Measurements from ENCODE around the gene LECT2.

The LECT2 gene

DNA sequence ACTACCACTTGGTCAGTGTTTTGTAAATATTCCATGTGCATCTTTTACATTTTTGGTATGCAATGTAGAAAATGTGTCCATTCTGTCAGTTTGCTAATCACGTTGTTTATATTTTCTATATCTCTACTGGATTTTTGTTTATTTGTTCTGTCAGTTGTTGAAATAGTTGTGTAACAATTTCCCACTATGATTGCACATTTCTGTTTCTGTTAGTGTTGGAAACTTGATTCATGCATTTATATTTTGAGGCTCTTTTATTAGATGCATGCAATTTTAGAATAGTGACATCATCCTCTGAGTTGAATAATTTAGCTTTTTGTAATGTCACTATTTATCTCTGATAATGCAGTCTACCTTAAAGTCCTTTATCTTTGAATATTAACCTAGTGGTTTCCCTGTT is 25.8 kb upstream of the LECT2 start:
- Histone ChIP-seq H3K27ac (no peak overlapping the region), H3K4me3 (no peak overlapping the region)

DNA sequence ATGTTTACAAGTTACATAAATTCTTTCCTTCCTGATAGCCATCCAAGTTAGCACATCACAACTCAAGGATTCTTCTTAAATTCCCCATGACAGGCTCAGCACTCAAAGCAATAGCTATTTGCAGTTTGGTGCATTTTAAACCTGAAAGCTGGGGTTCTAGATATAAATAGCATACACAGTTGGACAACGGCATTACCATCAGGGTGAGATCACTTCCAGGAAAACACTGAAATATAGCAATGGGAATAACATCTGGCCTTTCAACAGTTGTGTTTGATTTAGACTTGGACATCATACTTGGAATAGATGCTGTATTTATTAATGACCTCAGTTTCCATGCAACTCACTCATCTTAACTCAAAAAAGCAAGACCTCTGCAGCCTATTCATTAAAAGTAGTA is 24.7 kb upstream of the LECT2 start:
- Histone ChIP-seq H3K27ac (peak overlapping the region in 2 of 21 experiments; percentile 34 to 60), H3K4me3 (no peak overlapping the region)

DNA sequence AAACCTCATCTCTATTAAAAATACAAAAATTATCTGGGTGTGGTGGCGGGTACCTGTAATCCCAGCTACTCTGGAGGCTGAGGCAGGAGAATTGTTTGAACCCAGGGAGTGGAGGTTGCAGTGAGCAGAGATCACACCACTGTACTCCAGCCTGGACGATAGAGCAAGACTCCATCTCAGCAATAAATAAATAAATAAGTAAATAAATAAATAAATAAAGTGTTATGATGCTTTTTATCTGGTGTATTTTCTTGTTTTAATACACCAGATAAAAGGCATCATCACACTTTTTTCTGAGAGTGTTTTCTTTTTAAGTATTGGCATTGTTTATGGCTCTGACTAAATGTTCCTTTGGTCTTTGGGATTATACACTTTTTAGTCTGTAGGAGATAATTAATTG is 24.2 kb upstream of the LECT2 start:
- Histone ChIP-seq H3K27ac (peak overlapping the region in 2 of 21 experiments; percentile 34 to 60), H3K4me3 (no peak overlapping the region)

DNA sequence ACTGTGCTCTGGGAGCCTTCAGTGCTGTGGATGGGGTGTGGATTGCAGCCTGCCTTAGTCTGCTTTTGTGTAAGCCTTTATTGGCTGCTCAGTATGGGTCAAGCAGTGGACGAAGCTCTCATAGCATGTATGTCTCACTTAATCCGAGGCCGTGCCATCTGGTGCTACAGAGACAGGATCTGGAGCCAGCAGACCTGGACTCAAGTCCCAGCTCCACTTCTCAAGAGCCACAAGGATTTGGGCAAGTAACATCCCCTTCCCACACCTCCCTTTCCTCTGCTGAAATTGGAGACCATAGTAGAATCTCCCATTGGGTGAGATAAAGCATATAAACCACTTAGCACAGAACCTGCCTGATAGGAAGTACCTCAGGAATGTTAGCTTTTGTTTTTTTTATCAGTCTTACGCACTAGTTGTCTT is 23.4 kb upstream of the LECT2 start:
- Histone ChIP-seq H3K4me3 (no peak overlapping the region), H3K27ac (peak overlapping the region in 4 of 21 experiments; percentile 28 to 53 (median 38))

DNA sequence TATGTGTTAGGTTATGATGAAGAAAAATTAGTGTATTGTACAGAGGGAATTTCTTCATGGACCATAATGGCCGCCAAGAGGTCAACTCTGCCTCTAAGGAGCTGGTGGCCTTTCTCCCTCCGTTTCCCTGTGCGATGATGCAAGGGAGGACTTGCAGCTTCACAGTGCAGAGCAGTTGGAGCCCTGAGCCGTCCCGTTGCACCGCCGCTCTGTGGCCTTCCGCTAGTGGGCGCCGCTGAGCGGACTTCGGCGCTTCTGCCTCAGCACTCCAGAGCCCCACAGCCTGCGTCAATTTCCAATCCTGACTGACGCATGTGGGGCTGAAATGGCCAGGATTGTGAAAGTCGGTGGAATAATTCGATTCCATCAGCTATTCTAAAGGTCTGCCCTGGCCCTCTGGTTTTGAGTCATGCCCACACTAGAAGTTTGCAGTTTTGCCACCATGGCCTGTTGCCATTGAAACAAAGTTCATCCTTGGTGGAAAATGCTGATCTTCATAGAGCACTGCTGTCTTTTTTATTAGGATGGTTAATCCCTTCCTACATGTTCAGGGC is 22.7 kb upstream of the LECT2 start:
- no peak overlapping the region for H3K4me3 ChIP-seq
- H3K27ac ChIP-seq: peak overlapping the region in 2 of 21 experiments; percentile 28 to 53

DNA sequence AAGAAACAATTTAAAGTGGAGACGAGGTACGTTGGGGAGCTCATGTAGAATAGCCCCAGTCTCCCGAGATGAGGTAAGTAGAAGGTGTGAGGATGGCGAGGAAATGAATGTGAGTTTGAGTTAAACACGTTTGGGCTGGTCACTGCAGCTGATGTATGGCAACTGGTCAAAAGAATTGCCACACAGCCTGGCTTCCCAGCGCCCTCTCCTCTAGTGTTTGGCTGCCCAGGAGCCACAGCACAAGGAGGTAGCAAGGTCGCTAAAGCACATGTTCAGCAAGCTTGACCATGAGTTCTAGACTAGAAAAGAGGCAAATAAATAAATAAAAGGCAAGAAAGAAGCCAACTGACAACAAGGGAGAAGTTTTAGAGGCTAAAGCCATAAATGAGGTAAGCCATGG is 21.4 kb upstream of the LECT2 start:
- H3K27ac ChIP-seq: no peak overlapping the region
- no peak overlapping the region for H3K4me3 ChIP-seq

DNA sequence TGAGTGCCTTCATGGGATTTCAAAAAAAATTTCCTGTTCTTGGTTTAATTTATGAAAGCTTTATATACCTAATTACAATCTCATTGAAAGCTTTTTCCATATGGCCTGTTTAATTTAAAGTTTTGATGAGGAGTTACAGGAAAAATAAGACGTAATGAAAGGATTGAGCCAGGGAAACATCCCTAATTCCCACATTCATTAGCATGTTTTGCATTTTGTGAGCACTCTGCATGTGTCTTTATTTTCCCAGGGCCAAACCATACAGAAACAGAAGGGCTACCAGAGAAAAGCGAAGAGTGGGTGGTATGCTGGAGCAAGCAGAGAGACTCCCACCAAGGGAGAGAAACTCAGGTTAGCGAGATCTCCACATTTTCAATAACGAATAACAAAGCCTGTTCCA is 20.3 kb upstream of the LECT2 start:
- H3K27ac ChIP-seq: no peak overlapping the region
- no peak overlapping the region for H3K4me3 ChIP-seq

DNA sequence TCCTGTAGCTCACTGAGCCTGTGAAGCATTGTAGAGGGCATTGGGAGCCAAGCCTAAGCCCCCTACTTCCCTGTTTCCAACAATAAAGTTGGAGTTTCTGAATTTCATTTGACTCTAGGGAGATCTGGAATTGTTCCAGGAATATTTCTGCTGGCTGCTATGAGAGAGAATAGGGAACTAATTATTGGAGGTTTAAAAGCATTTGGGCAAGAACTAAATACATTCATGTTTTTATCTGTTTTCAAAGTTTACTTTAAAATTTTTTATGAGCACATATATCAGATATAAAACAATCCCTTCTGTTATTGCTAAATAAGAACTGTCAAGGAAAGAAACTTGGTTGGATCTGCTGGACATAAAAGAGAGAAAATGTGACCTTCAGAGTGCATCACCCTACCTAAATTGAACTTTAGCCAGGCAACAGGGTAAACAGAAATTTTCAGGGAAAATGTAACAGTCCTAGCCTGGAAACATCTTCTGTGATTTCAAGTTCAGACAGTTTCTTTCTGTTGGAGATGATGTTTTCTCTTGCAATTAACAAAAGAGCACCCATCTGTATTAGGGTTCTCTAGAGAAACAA is 19.3 kb upstream of the LECT2 start:
- Histone ChIP-seq H3K4me3 (no peak overlapping the region), H3K27ac (peak overlapping the region in 1 of 21 experiments; percentile 28)

DNA sequence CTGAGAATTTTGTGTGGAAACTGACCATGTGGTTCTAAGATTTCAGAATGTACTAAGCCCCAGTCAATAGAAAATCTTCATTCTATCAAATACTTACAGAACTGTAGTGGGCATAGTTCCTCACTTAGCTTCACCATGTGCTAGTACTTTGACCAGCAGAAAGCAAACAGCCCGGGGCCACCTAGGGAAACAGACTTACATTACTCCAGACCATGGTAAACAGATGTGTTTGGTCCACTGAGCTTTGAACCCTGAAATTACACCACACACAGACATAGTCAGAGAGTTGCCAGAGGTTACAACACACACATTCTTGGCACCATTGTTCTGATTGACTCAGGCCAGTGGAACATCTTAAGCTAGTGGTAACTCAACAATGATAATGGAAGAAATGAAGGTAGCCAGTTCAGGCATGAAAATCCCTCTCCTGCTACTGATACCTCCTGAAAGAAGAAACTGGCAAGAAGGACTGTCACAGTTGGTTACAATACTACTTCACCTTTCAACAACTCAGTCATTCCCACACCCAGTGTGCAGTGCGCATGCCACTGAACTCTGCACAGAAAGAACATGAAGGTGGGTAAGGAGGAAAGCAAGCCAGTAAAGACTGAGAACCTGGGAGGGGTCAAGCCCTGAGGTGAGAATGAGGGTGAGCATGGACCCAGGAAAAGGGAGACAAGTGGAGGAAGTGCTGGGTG is 18.7 kb upstream of the LECT2 start:
- peak overlapping the region in 1 of 21 experiments; percentile 28 for H3K27ac ChIP-seq

DNA sequence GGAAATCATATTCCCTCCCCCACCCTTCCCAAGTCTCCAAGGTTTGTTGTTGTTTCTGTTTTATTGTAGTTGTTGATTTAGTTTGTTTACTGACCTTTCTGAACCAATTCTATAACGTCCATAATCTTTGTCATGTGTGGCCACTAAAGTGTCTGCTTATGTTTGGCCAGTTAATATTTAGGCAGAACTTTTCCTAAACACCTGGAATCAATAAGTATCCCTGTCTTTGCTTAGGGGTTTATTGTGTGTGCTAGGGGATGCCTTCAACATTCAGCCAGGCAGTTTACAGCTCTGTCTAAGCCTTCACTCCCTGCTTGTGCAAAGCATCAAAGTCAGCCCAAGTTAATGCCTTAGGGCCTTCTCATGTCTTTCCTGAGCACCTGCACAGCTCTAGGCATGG is 16.9 kb upstream of the LECT2 start:
- Histone ChIP-seq H3K4me3 (no peak overlapping the region), H3K27ac (no peak overlapping the region)

More for the DNA sequence above, 18.7 kb upstream of the LECT2 start:
- no peak overlapping the region for H3K4me3 ChIP-seq

DNA sequence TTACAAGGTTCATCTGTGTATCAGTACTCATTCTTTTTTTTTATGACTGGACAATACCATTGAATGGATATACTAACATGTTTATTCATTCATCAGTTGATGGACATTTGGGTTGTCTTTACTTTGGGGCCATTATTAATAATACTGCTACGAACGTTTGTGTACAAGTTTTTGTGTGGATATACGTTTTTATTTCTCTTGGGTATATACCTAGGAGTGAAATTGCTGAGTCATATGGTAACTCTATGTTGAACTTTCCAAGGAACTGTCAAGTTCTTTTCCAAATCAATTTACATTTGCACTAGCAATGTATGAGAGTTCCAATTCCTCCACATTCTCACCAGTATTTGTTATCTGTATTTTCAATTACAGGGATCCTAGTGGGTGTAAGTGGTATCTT is 12.0 kb upstream of the LECT2 start:
- Histone ChIP-seq H3K4me3 (no peak overlapping the region), H3K27ac (no peak overlapping the region)

DNA sequence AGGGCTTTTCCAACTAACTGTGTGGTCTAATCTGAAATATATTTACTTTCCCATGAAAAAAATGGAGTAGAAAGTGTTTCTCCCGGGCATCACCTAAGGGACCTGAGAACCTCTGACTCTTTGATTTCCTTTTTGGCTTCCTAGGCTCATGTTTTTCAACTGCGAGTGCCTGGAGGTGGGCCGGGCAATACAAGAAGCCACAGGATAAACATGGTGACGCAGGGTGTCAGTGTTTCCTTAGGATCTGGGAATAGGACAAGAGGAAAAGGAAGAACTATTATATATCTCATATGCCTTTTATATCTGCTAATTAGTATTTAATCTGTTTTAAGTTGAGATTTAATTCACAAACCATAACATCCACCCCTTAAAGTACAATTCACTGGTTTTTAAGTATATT is 11.4 kb upstream of the LECT2 start:
- no peak overlapping the region for H3K27ac ChIP-seq
- H3K4me3 ChIP-seq: no peak overlapping the region

DNA sequence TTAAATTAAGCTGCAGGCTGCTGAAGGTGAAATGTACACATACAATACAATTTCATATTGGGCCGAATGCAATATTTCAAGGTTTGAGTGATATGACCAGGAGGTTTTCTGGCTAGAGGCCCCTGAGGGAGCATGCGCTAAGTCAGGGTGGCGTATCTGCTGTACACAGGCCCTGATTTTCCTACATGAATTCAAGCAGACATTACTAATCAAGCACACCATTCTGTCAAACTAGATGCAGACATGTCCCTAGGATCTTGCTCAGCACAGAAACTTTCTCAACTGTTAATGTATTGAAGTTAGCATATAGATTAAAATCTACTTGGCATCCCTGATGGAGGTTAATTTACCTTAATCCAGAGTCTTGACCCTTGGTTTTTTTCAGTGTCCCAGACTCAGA is 10.7 kb upstream of the LECT2 start:
- Histone ChIP-seq H3K27ac (no peak overlapping the region), H3K4me3 (no peak overlapping the region)

DNA sequence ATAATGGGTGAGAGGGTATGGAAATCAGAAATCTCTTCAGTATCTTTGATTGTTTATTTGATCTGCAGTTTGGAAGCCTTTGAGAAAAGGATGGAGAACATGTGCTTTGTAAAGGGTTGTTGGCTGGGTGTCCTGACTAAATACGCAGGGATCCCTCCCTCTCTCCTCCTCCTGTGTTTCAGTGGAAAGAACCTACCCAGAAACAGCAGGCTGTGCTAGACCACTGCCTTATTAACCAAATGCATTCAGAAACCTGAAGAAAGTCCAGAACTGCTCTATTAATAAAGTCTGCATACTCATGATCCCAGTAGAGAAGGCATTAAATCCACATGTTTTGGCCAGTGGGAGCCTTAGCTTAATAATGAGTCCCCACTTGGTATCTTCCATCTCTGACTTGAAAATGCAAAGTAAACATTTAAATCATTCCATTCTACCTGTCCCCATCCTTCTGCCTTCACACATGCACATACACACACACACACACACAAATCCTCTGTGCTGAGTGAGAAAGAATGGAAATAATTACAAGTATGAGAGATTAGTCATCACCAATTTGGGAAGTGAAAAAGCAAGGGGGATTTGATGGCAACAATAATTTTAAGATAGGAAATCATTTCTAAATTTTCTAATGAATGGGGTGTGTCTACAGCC is 10.0 kb upstream of the LECT2 start:
- Histone ChIP-seq H3K27ac (no peak overlapping the region), H3K4me3 (no peak overlapping the region)

DNA sequence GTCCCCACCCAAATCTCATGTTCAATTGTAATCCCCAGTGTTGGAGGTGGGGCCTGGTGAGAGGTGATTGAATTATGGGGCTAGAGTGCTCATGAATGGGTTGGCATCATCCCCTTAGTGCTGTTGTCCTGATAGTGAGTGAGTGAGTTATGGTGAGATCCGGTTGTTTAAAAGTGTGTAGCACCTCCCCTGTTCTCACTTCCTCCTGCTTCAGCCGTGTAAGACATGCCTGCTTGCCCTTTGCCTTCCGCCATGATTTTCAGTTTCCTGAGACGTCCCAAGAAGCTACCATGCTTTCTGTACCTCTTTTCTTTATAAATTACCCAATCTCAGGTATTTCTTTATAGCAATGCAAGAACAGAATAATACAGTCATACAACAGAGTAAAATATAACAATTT is 742 bp upstream of the LECT2 start:
- Histone ChIP-seq H3K4me3 (no peak overlapping the region), H3K27ac (no peak overlapping the region)

DNA sequence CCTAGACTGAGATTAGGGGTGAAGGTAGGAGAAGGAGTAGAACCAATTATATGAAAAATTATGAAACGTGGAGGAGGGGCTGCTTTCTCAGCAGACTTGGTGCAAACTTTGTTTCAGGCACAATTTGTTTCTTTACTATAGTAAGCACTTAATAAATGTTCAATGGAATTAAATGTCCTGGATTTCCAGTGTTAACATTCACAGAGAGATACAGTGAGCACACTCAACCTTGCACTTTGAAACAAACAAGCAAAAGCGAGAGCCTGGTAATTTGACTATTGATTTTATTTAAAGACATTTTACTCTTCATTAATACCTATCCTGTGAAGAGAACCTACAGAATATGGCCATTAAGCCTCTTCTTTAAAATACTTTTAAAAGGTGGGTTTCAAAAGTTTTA is 933 bp downstream of the LECT2 start:
- no peak overlapping the region for H3K27ac ChIP-seq
- H3K4me3 ChIP-seq: no peak overlapping the region

DNA sequence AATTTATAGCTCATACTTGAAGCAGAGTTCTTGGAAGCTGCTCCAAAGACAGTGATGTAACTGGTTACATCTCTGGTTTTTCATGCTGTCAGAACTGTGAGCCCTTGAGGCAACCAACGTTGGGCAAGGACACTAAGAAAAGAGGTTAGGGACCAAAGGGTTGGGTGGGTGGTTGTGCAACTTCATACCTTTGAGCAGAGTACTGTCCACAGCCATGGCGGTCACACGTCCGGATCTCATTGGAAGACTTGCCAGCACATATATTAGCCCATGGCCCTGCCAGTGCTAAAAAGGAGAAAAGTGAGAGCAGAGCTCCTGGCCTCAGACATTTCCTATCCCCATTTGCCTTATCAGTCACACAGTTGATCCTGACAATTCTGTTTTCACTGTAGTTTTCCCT is 2.1 kb downstream of the LECT2 start:
- no peak overlapping the region for H3K27ac ChIP-seq
- no peak overlapping the region for H3K4me3 ChIP-seq

DNA sequence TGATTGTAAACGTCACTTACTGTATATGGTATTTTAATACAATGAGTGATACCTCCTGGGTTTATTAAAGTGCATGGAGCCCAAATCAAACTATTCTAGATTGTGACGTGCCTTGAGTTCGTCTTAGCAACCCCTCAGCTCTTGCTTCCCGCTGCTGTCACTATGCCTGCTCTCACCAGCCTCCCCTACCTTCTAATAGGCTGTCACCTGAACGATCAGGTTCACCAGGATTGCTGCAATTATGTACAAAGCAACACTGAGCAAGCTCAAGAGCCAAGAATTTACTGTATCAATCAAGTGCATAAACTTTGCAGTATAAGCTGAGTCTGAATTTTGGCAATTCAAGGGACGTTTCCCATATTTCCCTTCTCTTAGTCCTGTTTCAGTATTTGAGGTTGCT is 3.0 kb downstream of the LECT2 start:
- Histone ChIP-seq H3K4me3 (no peak overlapping the region), H3K27ac (no peak overlapping the region)

DNA sequence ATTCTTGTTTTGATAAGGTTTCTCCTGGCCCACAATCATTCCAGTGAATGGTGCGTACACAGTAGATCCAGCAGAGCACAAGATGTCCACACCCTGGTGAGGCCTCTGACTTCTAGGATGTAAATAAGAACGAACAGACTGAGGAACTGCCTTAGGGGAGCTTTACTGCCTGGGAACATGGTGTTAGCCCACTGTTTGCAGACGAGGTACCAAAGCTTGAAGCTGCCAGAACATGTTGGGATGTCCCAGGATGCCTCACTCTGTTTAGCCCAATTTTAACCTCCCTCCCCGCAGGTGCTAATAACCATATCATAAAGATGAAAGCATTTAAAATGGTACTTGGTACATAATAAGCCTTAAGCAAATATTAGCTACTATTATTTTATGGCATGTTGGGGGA is 3.5 kb downstream of the LECT2 start:
- Histone ChIP-seq H3K27ac (no peak overlapping the region), H3K4me3 (no peak overlapping the region)

DNA sequence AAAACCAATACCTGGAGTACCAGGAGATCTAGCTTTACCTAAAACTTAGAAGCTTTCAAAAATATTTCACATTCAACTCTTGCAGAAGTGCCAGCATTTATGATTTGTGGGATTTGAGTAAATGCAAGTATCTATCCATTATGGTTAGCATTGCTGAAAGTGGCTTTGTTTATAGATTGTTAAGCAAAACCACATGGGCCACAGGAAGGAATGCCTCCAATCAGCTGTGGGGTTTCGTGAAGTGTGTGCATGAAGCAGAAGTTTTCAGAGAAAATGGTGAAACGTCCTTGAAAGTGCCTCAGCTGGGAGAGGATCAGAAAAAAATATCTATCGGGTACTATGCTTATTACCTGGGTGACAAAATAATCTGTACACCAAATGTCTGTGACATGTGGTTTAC is 4.2 kb downstream of the LECT2 start:
- Histone ChIP-seq H3K27ac (no peak overlapping the region), H3K4me3 (no peak overlapping the region)

DNA sequence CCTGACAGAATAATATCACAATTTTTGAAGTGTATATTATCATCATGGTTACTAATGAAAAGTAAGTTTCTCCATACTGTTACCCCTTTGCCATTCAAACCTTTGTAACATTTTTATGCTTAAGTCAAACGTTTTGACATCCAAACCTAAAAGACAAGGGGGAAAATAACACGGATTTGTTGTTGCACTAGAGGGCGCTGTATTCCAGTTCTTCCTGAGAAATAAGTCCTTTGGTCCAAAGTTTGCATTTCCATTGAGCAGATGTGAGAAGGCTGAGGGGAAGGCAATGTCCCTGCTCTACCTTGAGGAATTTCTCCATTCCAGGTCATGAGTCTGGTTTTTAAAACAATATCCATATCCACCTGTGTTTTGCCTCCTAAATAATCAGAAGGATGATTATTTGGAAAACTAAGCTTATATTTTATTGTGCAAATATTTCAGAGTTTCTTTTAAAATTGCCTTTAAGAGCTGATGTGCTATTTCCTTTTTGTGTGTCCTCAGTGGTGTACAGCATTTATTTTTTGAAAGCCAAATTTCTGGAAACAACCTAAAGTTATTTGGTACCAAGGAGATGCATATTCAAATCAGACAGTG is 9.7 kb downstream of the LECT2 start:
- Histone ChIP-seq H3K4me3 (no peak overlapping the region), H3K27ac (no peak overlapping the region)
